ENCODE results near the gene EMP2.
"Not testable (repeated sequence)": the region's sequence is repeated elsewhere in the genome, so short reads cannot be mapped to it uniquely, and the experiment has no call there.

Gene EMP2

DNA sequence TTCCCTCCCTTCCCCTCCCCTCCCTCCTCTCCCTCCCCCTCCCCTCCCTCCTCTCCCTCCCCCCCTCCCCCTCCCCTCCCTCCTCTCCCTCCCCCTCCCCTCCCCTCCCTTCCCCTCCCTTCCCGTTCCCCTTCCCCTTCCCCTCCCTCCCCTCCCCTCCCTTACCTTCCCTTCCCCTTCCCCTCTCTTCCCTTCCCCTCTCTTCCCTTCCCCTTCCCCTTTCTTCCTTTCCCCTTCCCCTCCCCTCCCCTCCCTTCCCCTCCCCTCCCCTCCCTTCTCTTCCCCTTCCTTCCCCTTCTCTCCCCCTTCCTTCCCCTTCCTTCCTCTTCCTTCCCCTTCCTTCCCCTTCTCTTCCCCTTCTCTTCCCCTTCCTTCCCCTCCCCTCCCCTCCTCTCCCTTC is 61.1 kb downstream of the EMP2 start:
- DNase-seq, result no peak

GRCh38 chr16:10518479-10519041 is 61.8 kb downstream of the EMP2 start:
- no peak for DNase-seq

DNA sequence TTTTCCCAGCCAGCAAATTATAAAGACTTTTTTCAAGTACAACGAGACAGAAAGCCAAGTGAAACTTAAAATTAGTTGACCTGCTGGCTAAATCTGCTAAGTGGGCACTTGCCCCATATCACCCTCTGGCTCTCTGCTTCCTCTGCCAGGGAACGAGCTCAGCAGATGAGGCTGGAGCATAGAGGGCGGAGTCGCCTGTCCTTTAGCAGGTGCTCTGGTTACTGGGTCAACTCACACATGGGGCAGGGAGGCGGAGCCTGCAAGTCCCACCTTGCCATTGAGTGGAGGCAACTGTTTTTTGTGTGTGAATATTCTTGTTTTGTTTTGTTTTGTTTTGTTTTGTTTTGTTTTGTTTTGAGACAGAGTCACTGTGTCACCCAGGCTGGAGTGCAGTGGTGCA is 62.5 kb downstream of the EMP2 start:
- no peak for DNase-seq

DNA sequence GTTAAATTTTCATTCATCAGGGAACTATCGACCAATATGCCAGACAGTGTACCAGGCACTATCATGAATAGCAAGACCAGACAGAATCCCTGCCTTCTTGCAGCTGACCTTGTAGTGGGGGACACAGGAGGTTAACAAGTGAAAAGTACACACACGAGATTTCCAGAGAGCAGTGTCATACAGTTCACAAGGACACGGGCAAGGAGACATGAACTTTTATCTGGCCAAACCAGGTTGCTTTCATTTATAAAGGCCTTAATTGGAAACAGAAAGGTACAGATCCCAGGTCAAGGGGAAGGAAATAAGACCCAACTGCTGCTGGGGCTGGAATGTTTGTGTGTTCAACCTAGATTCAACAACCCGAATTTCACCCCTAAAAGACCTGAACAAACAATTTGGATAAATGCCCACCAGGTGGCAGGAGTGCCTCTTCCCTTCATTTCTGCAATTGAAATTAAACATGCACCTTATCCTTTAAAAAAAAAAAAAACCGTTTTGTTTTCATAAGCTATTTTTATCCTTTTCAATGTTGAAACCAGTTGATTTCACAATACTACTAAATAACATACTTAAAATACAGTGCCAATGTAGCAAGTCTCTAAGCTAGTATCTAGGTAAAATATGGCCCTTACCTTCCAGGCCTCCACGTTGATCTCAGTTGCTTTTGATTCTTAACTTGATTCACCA is 65.9 kb downstream of the EMP2 start:
- peak; percentile 11 to 34 for DNase-seq

DNA sequence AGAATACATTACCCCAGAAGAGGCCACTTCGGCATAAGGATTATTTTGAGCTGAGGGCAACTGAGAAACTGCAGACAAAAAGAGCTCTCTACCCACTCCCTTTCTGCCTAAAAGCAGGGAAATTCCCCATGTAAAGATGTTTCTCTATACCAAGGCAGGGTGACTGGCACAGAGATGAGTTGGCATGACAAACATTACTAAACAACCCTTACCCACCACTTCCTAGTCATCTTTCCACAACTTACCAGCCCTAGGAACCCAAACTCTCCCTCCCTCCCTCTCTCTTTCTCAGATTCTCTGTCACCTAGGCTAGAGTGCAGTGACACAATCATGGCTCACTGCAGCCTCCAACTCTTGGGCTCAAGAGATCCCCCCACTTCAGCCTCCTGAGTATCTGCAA is 68.6 kb downstream of the EMP2 start:
- no peak for DNase-seq

DNA sequence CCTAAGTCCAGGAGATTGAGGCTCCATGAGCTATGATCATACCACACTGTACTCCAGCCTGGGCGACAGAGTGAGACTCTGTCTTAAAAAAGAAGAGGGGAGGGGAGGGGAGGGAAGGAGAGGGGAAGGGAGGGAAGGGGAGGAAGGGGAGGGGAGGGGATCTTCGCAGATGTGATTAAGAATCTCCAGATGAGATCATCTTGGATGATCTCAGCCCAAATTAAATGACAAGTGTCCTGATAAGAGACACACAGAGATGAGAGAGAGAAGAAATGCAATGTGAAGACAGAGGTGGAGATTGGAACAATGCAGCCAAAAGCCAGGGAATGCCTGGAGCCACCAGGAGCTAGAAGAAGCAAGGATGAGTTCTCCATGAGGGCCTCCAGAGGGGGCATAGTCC is 70.1 kb downstream of the EMP2 start:
- DNase-seq, result no peak

- DNase-seq, result peak; percentile 66
Measured at GRCh38 chr16:10509534-10510025, 70.8 kb downstream of the EMP2 start.

GRCh38 chr16:10505286-10505685 is 75.1 kb downstream of the EMP2 start:
- not testable (repeated sequence) for DNase-seq

GRCh38 chr16:10504404-10504885 is 76.0 kb downstream of the EMP2 start:
- no peak for DNase-seq

DNA sequence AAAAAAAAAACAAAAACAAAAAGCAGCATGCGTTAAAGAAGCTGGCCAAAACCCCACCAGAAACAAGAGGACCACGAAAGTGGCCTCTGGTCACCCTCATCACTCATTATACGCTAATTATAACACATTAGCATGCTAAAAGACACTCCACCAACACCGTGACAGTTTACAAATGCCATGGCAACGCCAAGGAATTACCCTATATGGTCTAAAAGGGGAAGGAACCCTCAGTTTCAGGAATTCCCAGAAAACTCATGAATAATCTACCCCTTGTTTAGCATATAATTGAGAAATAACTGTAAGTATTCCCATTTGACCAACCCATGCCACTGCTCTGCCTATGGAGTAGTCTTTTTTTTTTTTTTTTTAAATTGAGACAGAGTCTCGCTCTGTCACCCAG is 77.6 kb downstream of the EMP2 start:
- DNase-seq, result no peak

DNA sequence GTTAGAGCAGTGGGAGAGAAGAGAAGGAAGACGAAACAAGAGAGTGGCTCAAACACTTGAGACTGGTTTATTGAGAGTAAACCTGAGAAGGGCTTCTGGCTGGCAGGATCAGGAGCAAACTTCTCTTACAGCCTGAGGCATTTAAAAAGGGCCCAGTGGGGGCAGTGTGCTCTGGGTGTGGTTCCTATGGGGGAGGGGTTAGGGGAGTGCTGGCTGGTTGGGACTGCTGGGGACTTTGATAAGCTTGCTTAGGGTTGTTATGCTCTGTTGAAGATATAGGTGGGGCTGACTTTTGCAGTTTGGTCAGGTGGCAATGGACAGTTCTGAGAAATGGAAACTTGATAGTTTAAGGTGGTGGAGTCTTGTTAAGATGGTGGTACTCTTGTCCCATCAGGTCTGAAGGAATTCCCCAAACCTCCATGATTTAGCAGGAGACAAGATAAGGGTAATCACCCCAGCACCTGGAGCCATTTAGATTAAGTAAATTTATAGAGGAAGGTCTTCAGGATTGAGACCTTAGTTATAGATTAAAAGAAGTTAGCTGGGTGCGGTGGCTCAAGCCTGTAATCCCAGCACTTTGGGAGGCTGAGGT is 79.3 kb downstream of the EMP2 start:
- DNase-seq, result no peak

DNA sequence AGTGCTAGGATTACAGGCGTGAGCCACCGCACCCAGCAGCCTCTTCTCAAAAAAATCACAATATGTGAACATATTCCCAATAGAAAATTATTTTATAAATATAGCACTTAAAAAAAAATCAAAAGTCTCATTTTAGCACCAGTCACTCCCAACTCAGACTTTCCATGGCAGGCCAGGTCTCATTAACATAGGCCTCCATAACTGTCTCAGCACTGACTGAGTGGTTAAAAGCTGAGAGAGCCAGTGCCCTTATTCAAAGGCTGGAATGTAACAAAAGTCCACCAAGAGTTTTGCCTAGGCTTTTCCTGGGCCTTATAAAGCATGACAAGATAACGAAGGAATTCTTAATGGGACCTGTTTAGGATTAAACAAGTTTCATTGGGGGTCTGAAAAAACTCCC is 79.8 kb downstream of the EMP2 start:
- DNase-seq, result no peak

GRCh38 chr16:10497132-10498101 is 83.0 kb downstream of the EMP2 start:
- no peak for DNase-seq

GRCh38 chr16:10495031-10495345 is 85.4 kb downstream of the EMP2 start:
- no peak for DNase-seq

DNA sequence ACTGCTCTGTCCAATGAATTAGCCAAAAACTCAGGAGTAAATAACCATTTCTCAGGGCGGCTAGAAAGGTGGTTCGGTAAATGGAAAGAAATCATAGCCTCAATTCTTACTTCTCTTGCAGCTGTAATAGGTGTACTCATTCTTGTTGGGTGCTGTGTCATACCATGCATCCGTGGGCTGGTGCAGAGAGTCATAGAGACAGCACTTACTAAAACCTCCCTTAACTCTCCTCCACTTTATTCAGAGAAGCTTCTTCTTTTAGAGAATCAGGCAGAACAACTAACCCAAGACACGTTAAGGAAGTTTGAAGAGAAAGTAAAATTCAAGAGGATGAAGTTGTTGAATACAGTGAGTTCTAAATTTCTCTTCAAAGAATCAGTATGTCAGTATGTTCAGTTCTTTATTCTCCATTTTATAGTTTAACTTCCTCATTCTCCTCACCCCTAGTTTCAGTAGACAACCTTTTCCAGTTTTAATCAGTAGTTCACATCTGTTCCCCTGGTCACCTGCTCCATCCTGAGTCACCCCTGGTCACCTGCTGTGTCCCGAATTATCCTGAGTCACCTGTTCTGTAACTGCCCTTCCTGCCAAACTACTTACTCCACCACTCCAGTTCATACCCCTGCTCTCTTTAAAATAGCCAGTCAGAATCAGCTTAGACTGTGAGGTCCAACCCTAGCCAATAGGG is 85.9 kb downstream of the EMP2 start:
- no peak for DNase-seq

DNA sequence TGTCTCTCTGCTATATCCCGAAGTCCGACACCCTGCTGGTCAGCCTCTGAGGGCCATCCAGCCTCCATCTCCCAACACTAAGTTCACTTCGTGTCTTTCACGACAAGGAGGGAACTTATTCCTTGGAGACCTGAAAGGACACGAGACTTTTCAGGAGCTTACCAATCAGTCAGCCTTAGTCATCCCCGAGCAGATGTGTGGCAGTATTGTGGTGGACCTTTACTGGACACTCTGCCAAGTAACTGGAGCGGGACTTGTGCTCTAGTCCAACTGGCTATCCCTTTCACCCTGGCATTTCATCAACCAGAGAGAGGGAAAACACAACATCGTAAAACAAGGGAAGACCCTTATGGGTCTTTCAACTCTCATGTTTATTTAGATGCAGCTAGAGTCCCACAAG is 87.1 kb downstream of the EMP2 start:
- no peak for DNase-seq

GRCh38 chr16:10490141-10490540 is 90.3 kb downstream of the EMP2 start:
- DNase-seq, result no peak

GRCh38 chr16:10485698-10486382 is 94.6 kb downstream of the EMP2 start:
- DNase-seq, result no peak

DNA sequence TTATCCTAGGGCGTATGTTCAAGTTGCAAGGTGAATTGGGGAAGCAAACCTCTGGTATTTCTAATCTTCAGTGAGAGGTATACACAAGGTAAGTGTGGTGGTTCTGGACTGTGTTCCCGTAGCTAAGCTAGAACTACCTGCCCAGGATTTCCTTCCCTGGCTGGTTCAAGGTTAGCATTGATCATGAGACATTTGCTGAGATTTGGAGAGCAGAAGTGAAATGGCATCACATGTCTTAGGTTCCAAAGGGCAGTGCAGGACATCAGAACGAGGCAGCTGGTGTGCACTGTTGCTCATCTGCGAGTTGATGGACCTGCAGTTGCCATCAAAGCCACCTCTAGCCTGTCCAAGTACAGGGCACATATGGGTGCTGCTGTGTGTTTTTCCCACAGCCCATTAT is 95.2 kb downstream of the EMP2 start:
- no peak for DNase-seq

GRCh38 chr16:10480151-10480550 is 100.2 kb downstream of the EMP2 start:
- no peak for DNase-seq

All from activated CD4-positive, alpha-beta T cell treated with anti-CD3 and anti-CD28 coated beads for 4 hours (primary cell).